CD4-positive, alpha-beta T cell treated with Interleukin-15 for 1 hour (primary cell): ENCODE results near the gene KRT83.

Experiments used
- DNase-seq: peaks from one replicate; pipeline ENCODE4 v3.0.0-alpha.2; 2020

The KRT83 gene

GRCh38 chr12:52320784-52321400 is at the start of gene KRT83:
KRT83 (minus strand) TSS chr12:52321398; CDS start chr12:52321335, 63 bp downstream.
- no peak for DNase-seq

- no peak for DNase-seq
Observed at GRCh38 chr12:52369809-52370208, 48.6 kb upstream of the KRT83 start.

- no peak for DNase-seq
Observed at GRCh38 chr12:52369211-52369610, 48.0 kb upstream of the KRT83 start.

- no peak for DNase-seq
Observed at GRCh38 chr12:52368508-52368907, 47.3 kb upstream of the KRT83 start.

GRCh38 chr12:52367876-52368275 is 46.7 kb upstream of the KRT83 start:
- DNase-seq: no peak

GRCh38 chr12:52366738-52367485 is 45.7 kb upstream of the KRT83 start, which contains the start of gene KRT85:
KRT85 (minus strand) TSS chr12:52367481; CDS start chr12:52367405, 76 bp downstream.
- no peak for DNase-seq

- DNase-seq: no peak
Observed at GRCh38 chr12:52364901-52365489, 43.8 kb upstream of the KRT83 start.

GRCh38 chr12:52364061-52364460 is 42.9 kb upstream of the KRT83 start:
- DNase-seq: no peak

- no peak for DNase-seq
Observed at GRCh38 chr12:52363111-52363679, 42.0 kb upstream of the KRT83 start.

GRCh38 chr12:52362118-52362726 is 41.0 kb upstream of the KRT83 start:
- DNase-seq: no peak

GRCh38 chr12:52361553-52361952 is 40.4 kb upstream of the KRT83 start:
- no peak for DNase-seq

- DNase-seq: no peak
Observed at GRCh38 chr12:52360663-52361271, 39.6 kb upstream of the KRT83 start.

GRCh38 chr12:52360106-52360662 is 39.0 kb upstream of the KRT83 start:
- no peak for DNase-seq

- no peak for DNase-seq
Observed at GRCh38 chr12:52359621-52360061, 38.4 kb upstream of the KRT83 start.

GRCh38 chr12:52358575-52359350 is 37.6 kb upstream of the KRT83 start:
- no peak for DNase-seq

- no peak for DNase-seq
Observed at GRCh38 chr12:52356762-52357580, 35.8 kb upstream of the KRT83 start.

GRCh38 chr12:52356031-52356761 is 35.0 kb upstream of the KRT83 start:
- DNase-seq: no peak

GRCh38 chr12:52355176-52355575 is 34.0 kb upstream of the KRT83 start:
- no peak for DNase-seq

- DNase-seq: no peak
Observed at GRCh38 chr12:52354200-52354599, 33.0 kb upstream of the KRT83 start.

- DNase-seq: no peak
Observed at GRCh38 chr12:52353766-52354165, 32.6 kb upstream of the KRT83 start.
